T-helper 1 cell treated with Interleukin-12 subunit alpha and Interleukin-12 subunit beta and Interleukin-4 antibody, amounts not matched to agents 30 μg/mL and 1 μg/mL, for 36 hours (primary cell): ENCODE measurements around the gene CD209.

Experiments used
- H3K27ac Mint-ChIP-seq: one replicate; pipeline ENCODE4 v1.8.0; 2021; ENCODE audit warnings: mild to moderate bottlenecking, mixed read lengths
- H3K27me3 Mint-ChIP-seq: one replicate; pipeline ENCODE4 v1.8.0; 2021; ENCODE audit warnings: low read depth, mixed read lengths
- H3K36me3 Mint-ChIP-seq: one replicate; pipeline ENCODE4 v1.8.0; 2021; ENCODE audit warnings: low read depth, mixed read lengths
- H3K4me1 Mint-ChIP-seq: one replicate; pipeline ENCODE4 v1.8.0; 2021; ENCODE audit warnings: low read depth, mixed read lengths
- H3K4me3 Mint-ChIP-seq: one replicate; pipeline ENCODE4 v1.8.0; 2021; ENCODE audit warnings: mild to moderate bottlenecking, moderate library complexity, mixed read lengths
- H3K9me3 Mint-ChIP-seq: one replicate; pipeline ENCODE4 v1.8.0; 2021; ENCODE audit warnings: mixed read lengths

Gene CD209

DNA sequence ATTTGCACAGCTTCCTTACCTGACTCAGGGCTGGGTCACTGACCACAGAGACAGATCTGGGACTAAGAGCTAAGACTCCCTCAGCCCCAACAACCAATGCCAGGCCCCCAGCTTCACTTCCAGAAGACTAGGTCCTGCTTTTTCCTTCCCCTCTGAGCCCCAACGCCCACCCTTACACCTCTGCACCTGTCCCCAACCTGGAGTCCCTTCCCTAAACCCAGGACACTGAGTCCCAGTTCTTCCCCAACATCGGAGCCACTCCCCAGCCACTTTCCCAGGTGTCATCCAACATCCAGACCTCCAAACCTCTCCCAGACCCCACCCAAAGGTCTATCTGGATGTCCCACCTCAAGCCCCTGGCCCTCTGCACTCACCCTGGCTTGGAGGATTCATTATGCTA, 48.3 kb downstream of the CD209 start:
- Mint-ChIP-seq H3K36me3 (no peaks in the 10 kb centered on the region), H3K4me3 (no peak overlapping the region), H3K9me3 (no peaks in the 10 kb centered on the region), H3K27me3 (peaks cover 7% of the 10 kb centered on the region), H3K27ac (no peak overlapping the region), H3K4me1 (peaks cover 3% of the 10 kb centered on the region)

DNA sequence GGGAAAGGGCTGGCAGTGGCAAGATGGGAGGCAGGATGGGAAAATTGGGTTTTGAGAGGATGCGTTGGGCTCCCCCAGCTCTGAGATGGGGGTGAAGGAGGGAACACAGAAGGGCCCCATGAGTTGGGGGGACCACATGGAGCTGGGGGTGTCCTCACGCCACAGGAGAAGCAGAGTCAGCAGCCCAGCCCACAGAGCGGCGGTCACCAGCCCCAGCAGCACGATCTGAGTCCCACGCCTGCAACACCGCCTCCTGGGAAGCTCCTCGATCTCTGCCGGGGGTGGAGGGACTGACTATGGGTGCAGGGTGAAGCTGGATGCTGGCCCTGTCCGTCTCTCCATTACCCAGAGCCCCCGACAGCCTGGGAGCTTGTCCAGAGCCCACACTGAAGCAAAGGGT, 48.8 kb downstream of the CD209 start:
- Mint-ChIP-seq H3K27ac (no peak overlapping the region), H3K4me3 (no peak overlapping the region), H3K36me3 (no peaks in the 10 kb centered on the region), H3K27me3 (peaks cover 7% of the 10 kb centered on the region), H3K9me3 (no peaks in the 10 kb centered on the region), H3K4me1 (peaks cover 3% of the 10 kb centered on the region)

- no peak overlapping the region for H3K4me3 Mint-ChIP-seq
- peaks cover 3% of the 10 kb centered on the region for H3K4me1 Mint-ChIP-seq
- H3K27me3 Mint-ChIP-seq = peaks cover 7% of the 10 kb centered on the region
- H3K36me3 Mint-ChIP-seq = no peaks in the 10 kb centered on the region
- H3K27ac Mint-ChIP-seq = no peak overlapping the region
- no peaks in the 10 kb centered on the region for H3K9me3 Mint-ChIP-seq
Measured at GRCh38 chr19:7697721-7698287, 49.5 kb downstream of the CD209 start.

GRCh38 chr19:7694499-7694898, 52.8 kb downstream of the CD209 start:
- H3K4me1 Mint-ChIP-seq = no peaks in the 10 kb centered on the region
- H3K36me3 Mint-ChIP-seq = no peaks in the 10 kb centered on the region
- H3K9me3 Mint-ChIP-seq = no peaks in the 10 kb centered on the region
- H3K4me3 Mint-ChIP-seq = no peak overlapping the region
- H3K27ac Mint-ChIP-seq = no peak overlapping the region
- peaks cover 7% of the 10 kb centered on the region for H3K27me3 Mint-ChIP-seq

- H3K27ac Mint-ChIP-seq = no peak overlapping the region
- no peak overlapping the region for H3K4me3 Mint-ChIP-seq
- no peaks in the 10 kb centered on the region for H3K36me3 Mint-ChIP-seq
- H3K27me3 Mint-ChIP-seq = peaks cover 3% of the 10 kb centered on the region
- no peaks in the 10 kb centered on the region for H3K4me1 Mint-ChIP-seq
- H3K9me3 Mint-ChIP-seq = no peaks in the 10 kb centered on the region
Measured at GRCh38 chr19:7692417-7693088, 54.8 kb downstream of the CD209 start.

GRCh38 chr19:7691497-7691896, 55.8 kb downstream of the CD209 start:
- H3K27ac Mint-ChIP-seq = no peak overlapping the region
- no peaks in the 10 kb centered on the region for H3K4me1 Mint-ChIP-seq
- H3K9me3 Mint-ChIP-seq = no peaks in the 10 kb centered on the region
- H3K27me3 Mint-ChIP-seq = peaks cover under 1% of the 10 kb centered on the region
- H3K4me3 Mint-ChIP-seq = no peak overlapping the region
- peaks cover 2% of the 10 kb centered on the region for H3K36me3 Mint-ChIP-seq

DNA sequence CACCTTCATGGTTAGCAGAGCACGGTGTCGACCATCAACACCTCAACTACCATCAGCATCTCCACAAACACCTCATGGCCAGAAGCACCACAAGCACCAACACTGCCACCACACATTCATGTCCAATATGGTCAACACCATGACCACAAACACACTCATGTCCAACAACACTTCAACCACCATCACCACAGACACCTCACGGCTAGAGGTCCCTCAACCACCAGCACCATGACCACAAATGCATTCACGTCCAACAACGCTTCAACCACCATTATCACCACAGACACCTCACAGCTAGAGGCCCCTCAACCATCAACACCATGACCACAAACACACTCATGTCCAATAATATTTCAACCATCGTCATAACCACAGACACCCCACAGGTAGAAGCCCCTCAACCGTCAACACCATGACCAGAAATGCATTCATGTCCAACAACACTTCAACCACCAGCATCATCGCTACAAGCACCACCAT, 56.5 kb downstream of the CD209 start:
- H3K4me3 Mint-ChIP-seq = no peak overlapping the region
- peaks cover 2% of the 10 kb centered on the region for H3K36me3 Mint-ChIP-seq
- no peaks in the 10 kb centered on the region for H3K27me3 Mint-ChIP-seq
- H3K4me1 Mint-ChIP-seq = no peaks in the 10 kb centered on the region
- H3K27ac Mint-ChIP-seq = no peak overlapping the region
- H3K9me3 Mint-ChIP-seq = no peaks in the 10 kb centered on the region
